Fibroblast of the aortic adventitia (primary cell): ENCODE results near the gene FASN. TPM values are rescaled to one million over a fixed set of nuclear protein-coding genes. Genes with fewer than 3 reads are reported as not detected.

Experiments used
- DNase-seq: peaks from one replicate; pipeline ENCODE4 v3.0.0-alpha.2; 2010; ENCODE audit warnings: low read depth
- H3K4me3 ChIP-seq: 2 replicates; pipeline ENCODE4 v1.5.1; 2011; ENCODE audit warnings: low read depth, mild to moderate bottlenecking, control low read depth, low read length, moderate library complexity
- total RNA-seq: library from RNA; depleted of rRNA; stranded (reverse); fragments of >200 nt; gene quantifications from 2 replicates; pipeline ENCODE4 v1.2.3, GENCODE V29; 2012; ENCODE audit warnings: low replicate concordance
- TF ChIP-seq, protein P1 (sequence below): IDR thresholded peaks from 2 replicates; pipeline ENCODE4 v1.5.1; 2011; ENCODE audit warnings: mild to moderate bottlenecking, low read length, control low read depth, inconsistent platforms; ENCODE audit not compliant: insufficient read depth

Gene FASN
- total RNA-seq, 1 donor: 65.2 TPM

DNA sequence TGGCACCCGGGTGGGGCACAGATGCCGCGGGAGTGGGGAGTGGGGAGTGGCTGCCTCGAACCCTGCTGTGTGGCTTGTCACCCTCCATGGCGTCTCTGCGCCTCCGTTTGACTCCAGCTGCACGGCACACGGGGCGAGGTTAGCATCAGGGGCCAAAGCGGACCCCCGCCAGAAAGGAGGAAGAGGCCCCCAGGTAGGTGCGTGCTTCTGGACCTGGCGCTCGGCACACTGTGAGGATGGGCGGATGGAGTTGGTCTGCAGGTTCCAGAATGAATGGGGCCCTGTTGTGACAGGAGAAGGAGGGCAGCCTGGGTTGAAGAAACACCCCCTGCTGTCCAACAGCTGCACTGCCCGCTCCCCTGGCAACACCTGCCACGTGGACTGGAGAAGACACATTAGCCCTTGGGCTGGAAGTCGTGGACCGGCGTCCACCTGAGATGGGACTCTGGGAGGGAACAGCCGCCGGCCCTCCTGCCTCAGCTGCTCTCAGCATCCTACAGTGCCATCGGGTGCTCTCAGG is 9.4 kb upstream of the FASN start:
- no peak for DNase-seq
- no peak overlapping the region for H3K4me3 ChIP-seq
- TF ChIP-seq, protein P1, sequence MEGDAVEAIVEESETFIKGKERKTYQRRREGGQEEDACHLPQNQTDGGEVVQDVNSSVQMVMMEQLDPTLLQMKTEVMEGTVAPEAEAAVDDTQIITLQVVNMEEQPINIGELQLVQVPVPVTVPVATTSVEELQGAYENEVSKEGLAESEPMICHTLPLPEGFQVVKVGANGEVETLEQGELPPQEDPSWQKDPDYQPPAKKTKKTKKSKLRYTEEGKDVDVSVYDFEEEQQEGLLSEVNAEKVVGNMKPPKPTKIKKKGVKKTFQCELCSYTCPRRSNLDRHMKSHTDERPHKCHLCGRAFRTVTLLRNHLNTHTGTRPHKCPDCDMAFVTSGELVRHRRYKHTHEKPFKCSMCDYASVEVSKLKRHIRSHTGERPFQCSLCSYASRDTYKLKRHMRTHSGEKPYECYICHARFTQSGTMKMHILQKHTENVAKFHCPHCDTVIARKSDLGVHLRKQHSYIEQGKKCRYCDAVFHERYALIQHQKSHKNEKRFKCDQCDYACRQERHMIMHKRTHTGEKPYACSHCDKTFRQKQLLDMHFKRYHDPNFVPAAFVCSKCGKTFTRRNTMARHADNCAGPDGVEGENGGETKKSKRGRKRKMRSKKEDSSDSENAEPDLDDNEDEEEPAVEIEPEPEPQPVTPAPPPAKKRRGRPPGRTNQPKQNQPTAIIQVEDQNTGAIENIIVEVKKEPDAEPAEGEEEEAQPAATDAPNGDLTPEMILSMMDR: no peak

DNA sequence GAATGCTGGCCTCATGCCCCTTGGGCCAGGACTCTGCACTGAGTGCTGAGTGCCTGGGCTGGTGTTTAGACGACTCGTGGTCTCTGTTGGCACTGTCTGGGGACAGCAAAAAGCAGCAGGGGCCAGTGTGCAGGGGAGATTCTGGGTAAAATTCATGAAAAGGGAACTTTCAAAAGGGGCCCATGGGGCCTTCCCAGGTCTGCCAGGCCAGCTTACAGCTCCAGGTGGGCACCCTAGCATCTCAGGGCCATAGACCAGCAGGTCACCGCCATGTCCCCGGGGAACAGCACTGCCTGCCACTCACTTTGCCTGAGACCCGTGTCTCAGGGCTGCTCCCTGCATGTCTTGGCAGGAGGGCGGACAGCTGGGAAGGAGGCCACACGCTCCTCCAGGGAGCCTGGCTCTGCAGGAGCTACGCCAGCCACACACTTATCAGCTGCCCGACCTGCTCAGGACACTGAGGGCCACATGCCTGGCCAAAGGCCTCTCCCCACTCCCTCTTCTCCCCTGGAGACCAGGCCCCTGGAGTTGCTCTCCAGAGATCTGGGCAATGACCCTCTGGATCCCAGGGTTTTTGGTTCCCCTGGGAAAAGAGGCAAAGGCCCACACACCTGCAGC is 8.8 kb upstream of the FASN start:
- DNase-seq: no peak
- TF ChIP-seq, protein P1: no peak

DNA sequence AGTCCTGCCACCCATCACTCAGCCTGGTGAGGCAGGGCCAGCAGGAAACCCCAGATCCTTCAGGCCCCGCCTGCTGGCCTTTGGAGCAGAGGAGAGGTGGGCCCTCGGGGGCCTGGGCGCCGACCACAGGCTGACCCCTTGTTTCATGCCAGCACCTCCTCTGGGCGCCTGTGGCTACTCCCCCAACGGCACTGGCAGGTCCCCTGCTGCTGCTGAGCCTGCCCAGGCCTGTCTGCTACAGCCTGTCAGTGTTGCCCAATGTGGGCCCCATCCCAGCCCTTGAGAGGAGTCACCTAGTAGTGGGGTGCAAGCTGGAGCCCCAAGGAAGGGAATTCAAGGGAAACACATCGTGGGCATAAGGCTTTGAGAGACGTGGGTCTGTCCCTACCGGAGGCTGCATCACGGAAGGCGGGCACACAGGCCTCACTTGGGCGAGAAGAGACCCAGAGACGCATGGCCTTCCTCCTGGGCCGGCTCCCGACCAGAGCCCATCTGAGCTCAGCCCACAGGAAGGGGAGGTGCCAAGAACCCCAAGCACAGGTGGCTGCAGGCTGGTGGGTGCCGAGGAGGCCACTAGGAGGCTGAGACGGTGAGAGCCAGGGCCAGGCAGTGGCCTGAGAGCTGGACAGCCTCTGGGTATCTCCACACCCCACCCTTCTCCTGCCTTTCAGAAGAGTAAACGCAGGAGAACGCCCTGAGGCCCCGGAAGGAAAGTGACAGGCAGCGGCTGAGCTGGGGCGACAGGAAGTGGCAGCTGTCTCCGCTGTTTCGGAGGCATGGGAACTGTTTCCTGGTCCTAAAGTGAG is 8.0 kb upstream of the FASN start:
- TF ChIP-seq, protein P1: peak; percentile 10

More for the DNA sequence above, 8.8 kb upstream of the FASN start:
- no peak overlapping the region for H3K4me3 ChIP-seq

DNA sequence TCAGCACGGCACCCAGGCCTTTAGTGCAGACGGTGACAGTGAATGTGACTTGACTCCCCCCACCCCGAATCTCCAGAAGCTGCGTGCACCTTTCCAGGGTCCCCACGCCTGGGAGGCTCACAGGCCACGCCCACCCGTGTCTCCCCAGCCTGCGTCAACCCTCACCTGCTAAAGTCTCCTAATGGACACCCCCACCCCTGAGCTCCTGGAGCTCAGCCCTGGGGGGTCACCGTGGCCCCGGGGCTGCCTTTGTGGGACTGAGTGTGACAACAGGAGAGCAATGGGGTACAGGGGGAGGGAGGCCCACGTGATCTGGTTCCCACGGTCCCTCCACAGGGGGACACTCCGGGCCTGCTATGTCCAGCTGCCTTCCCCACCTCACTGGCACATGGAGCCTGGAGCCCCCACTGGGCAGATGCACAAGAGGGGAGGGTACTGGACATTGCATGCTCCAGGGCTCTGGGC is 7.4 kb upstream of the FASN start:
- no peak for DNase-seq
- H3K4me3 ChIP-seq: no peak overlapping the region
- TF ChIP-seq, protein P1: no peak

More for the DNA sequence above, 8.0 kb upstream of the FASN start:
- no peak for DNase-seq
- no peak overlapping the region for H3K4me3 ChIP-seq

DNA sequence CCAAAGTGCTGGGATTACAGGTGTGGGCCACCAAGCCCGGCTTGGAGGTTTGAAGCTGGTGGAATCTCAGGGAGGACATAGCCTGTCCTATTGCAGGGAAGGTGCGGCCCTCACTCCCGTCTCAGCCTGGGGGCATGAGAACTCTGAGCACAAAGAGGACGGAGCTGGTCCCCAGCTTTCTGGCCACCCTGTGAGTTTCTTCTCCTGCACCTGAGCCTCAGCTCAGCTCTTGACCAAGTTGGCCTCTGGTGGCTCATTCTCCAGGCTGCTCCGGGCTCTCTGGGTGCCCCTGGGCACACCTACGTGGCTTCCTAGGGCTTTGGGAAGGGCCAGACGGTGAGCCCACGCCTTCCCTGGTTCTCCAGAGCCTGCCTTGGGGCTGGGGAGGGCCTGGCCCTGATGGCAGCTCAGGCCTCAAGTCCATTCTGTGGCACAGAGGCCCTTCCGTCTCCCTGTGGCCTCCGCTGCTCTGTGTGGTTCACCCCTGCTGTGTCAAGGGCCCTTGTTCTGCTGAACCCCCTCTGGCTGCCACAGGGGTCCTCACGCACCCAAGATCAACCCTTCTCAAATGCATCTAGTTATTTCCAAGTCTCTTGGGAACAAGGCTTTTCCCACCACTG is 6.9 kb upstream of the FASN start:
- TF ChIP-seq, protein P1: no peak
- H3K4me3 ChIP-seq: no peak overlapping the region
- no peak for DNase-seq

DNA sequence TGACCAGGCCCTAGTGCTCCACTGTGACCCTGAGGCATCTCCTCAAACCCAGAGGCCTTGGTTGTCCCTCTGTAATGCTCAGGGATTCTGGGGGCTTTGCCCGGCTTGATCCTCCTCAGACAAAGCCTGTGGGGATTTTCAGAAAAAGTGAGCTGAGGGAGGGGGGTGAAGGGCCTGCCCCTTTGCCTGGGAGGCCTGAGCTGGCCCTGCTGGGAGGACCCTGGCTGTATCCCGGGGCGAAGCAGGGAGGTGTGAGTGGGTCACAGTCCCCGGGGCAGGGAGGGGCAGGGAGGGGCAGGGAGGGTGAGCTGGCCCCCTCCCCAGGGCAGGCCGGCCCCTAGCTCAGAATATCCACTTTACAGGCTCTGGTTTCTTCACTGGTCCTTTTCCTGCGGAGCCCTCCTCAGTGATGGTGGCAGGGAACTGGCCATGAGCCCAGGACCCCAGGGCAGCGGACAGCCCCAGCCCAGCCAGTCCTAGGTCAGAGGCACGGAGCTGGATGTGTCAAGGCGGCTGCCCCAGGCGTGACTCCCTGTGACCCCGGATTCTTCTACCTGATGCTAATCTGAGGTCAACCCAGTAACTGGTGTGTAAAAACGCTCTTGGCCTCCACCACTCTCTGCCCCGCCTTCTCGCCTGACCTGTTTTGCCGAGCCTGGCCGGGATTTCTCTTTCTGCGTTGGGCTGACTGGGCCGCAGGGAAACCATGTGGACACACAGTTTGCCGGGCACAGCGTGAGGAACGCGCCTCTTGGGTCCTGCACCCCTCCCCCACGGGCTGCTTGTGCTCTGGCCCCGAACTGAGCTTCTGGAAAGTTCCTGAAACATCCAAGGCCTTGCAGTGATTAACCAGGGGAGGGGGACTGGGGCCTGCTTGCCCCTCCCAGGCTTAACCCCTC is 5.8 kb upstream of the FASN start:
- no peak overlapping the region for H3K4me3 ChIP-seq
- TF ChIP-seq, protein P1: no peak
- peak; percentile 30 for DNase-seq
